Measurements from ENCODE around the gene SYT9. TPM values are rescaled to one million over a fixed set of nuclear protein-coding genes. Genes with fewer than 3 reads are reported as not detected.

Gene SYT9
- total RNA-seq, 2 donors from 2014 or later = 0.05 to 0.07 TPM

DNA sequence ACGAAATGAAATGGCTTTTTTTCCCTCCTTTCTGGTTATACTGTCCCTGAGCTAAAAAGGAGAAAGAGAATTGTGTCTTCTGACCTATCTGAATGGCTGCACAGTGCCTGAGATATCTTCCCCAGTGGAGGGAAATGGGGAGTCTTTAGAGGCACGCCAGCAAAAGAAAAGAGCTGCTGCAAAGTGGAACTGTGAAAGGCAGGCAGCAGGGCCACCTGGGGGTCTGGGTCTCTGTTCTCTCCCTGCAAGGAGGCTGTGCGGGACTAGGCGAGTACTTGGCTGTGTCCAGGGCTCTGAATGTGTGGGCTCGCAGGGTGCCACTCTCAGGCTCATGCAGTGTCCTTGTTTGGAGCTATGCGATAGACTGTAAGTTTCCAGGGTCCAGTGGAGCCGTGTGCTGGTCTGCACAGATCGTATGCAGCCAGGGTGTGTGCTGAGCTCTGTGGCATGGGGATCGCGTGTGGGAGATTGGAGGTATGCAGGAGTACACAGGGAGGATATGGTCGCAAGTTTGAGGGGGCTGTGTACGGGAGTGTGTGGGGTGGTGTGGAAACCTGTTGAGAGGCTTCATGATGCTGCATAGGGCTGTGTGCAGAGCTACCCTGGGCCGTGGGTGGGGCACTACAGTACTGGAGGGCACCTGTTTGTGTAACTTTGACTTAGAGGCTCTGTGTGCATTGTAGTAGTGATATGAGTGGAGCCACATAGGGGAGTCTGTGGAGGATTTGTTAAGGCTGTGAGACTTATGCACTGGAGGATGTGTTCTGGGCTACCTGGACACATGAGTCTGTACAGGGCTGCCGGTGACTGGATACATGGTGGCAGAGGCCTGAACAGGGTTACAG is 163.5 kb downstream of the SYT9 start:
- intact Hi-C loops (cut with DNase I) = no loop called here
- Histone ChIP-seq H3K4me3 (no peak overlapping the region), H3K27me3 (no peaks in the 10 kb centered on the region), H3K9me3 (no peaks in the 10 kb centered on the region), H3K27ac (no peak overlapping the region), H3K9ac (ENCODE audit: low read depth in 2 of 2, low read length in 2 of 2) (no peak overlapping the region), H3K36me3 (no peaks in the 10 kb centered on the region), H3K4me1 (no peaks in the 10 kb centered on the region)
- TF ChIP-seq, protein P1, sequence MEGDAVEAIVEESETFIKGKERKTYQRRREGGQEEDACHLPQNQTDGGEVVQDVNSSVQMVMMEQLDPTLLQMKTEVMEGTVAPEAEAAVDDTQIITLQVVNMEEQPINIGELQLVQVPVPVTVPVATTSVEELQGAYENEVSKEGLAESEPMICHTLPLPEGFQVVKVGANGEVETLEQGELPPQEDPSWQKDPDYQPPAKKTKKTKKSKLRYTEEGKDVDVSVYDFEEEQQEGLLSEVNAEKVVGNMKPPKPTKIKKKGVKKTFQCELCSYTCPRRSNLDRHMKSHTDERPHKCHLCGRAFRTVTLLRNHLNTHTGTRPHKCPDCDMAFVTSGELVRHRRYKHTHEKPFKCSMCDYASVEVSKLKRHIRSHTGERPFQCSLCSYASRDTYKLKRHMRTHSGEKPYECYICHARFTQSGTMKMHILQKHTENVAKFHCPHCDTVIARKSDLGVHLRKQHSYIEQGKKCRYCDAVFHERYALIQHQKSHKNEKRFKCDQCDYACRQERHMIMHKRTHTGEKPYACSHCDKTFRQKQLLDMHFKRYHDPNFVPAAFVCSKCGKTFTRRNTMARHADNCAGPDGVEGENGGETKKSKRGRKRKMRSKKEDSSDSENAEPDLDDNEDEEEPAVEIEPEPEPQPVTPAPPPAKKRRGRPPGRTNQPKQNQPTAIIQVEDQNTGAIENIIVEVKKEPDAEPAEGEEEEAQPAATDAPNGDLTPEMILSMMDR (IDR thresholded peaks at IDR 0.05) = no peak
- no peak for DNase-seq

GRCh38 chr11:7416080-7416479 is 164.4 kb downstream of the SYT9 start:
- H3K4me3 ChIP-seq = no peak overlapping the region
- no peak for DNase-seq
- H3K9ac ChIP-seq (ENCODE audit: low read depth in 2 of 2, low read length in 2 of 2) = no peak overlapping the region
- H3K27ac ChIP-seq = no peak overlapping the region
- TF ChIP-seq, protein P1 (IDR thresholded peaks at IDR 0.05) = no peak
- H3K36me3 ChIP-seq = no peaks in the 10 kb centered on the region
- intact Hi-C loops (cut with DNase I) = no loop called here
- no peaks in the 10 kb centered on the region for H3K27me3 ChIP-seq
- H3K4me1 ChIP-seq = no peaks in the 10 kb centered on the region
- H3K9me3 ChIP-seq = no peaks in the 10 kb centered on the region

GRCh38 chr11:7417328-7417727 is 165.6 kb downstream of the SYT9 start:
- DNase-seq = no peak
- H3K27me3 ChIP-seq = no peaks in the 10 kb centered on the region
- TF ChIP-seq, protein P1 (IDR thresholded peaks at IDR 0.05) = no peak

GRCh38 chr11:7418061-7418460 is 166.4 kb downstream of the SYT9 start:
- intact Hi-C loops (cut with DNase I) = no loop called here
- Histone ChIP-seq H3K4me1 (no peaks in the 10 kb centered on the region), H3K27me3 (no peaks in the 10 kb centered on the region), H3K36me3 (no peaks in the 10 kb centered on the region), H3K4me3 (no peak overlapping the region), H3K9me3 (no peaks in the 10 kb centered on the region), H3K27ac (no peak overlapping the region), H3K9ac (ENCODE audit: low read depth in 2 of 2, low read length in 2 of 2) (no peak overlapping the region)
- TF ChIP-seq, protein P1 (IDR thresholded peaks at IDR 0.05) = no peak
- no peak for DNase-seq

More at GRCh38 chr11:7417328-7417727, 165.6 kb downstream of the SYT9 start:
- Histone ChIP-seq H3K36me3 (no peaks in the 10 kb centered on the region), H3K9me3 (no peaks in the 10 kb centered on the region), H3K4me1 (no peaks in the 10 kb centered on the region), H3K27ac (no peak overlapping the region), H3K9ac (ENCODE audit: low read depth in 2 of 2, low read length in 2 of 2) (no peak overlapping the region), H3K4me3 (no peak overlapping the region)
- intact Hi-C loops (cut with DNase I) = no loop called here

GRCh38 chr11:7418906-7419305 is 167.2 kb downstream of the SYT9 start:
- no peaks in the 10 kb centered on the region for H3K9me3 ChIP-seq
- no peak overlapping the region for H3K9ac ChIP-seq (ENCODE audit: low read depth in 2 of 2, low read length in 2 of 2)
- H3K4me1 ChIP-seq = no peaks in the 10 kb centered on the region
- no peak overlapping the region for H3K4me3 ChIP-seq
- TF ChIP-seq, protein P1 (IDR thresholded peaks at IDR 0.05) = no peak
- no peaks in the 10 kb centered on the region for H3K27me3 ChIP-seq
- no peak overlapping the region for H3K27ac ChIP-seq
- H3K36me3 ChIP-seq = no peaks in the 10 kb centered on the region
- DNase-seq = no peak
- intact Hi-C loops (cut with DNase I) = no loop called here

All from colonic mucosa (tissue), 4 donors.